Measurements from ENCODE around the gene ARID5B. TPM values are rescaled to one million over a fixed set of nuclear protein-coding genes. Genes with fewer than 3 reads are reported as not detected.
A peak's percentile ranks its signal among the peaks of the same experiment; 100 is the strongest.

Gene ARID5B
- total RNA-seq, 1 donor from 2014 or later: 36.9 TPM

DNA sequence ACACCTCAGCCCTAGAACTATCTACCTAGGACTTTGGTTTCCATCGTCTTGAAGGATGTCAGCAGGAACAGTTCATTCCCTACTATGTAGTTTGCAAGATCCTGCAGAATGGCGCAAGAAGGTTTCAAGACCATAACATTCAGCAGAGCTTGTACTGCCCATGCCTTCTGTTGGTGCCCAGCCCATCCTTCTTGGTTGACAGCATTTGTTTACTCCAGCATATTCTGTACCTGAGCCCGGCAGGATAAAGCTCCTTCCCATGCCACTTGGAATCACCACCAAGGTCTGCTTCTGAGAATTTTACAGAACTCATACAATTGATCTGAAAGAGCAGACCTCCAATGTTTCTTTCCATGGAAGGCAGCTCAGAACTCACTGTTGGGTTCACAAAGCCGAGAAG lies 150.8 kb downstream of the ARID5B start:
- no peak for DNase-seq (ENCODE audit: extremely low spot score, unreplicated experiment)
- H3K4me3 Mint-ChIP-seq: no peak overlapping the region
- peaks cover 58% of the 10 kb centered on the region for H3K4me1 Mint-ChIP-seq (ENCODE audit: unreplicated experiment)
- H3K27ac Mint-ChIP-seq: no peak overlapping the region
- no peaks in the 10 kb centered on the region for H3K27me3 Mint-ChIP-seq
- H3K9me3 Mint-ChIP-seq: no peaks in the 10 kb centered on the region
- H3K36me3 Mint-ChIP-seq: peaks cover 55% of the 10 kb centered on the region
- TF ChIP-seq, protein P1, sequence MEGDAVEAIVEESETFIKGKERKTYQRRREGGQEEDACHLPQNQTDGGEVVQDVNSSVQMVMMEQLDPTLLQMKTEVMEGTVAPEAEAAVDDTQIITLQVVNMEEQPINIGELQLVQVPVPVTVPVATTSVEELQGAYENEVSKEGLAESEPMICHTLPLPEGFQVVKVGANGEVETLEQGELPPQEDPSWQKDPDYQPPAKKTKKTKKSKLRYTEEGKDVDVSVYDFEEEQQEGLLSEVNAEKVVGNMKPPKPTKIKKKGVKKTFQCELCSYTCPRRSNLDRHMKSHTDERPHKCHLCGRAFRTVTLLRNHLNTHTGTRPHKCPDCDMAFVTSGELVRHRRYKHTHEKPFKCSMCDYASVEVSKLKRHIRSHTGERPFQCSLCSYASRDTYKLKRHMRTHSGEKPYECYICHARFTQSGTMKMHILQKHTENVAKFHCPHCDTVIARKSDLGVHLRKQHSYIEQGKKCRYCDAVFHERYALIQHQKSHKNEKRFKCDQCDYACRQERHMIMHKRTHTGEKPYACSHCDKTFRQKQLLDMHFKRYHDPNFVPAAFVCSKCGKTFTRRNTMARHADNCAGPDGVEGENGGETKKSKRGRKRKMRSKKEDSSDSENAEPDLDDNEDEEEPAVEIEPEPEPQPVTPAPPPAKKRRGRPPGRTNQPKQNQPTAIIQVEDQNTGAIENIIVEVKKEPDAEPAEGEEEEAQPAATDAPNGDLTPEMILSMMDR (conservative IDR thresholded peaks at IDR 0.05): no peak

GRCh38 chr10:62053860-62054259 lies 152.4 kb downstream of the ARID5B start:
- TF ChIP-seq, protein P1 (conservative IDR thresholded peaks at IDR 0.05): no peak
- Mint-ChIP-seq H3K9me3 (no peaks in the 10 kb centered on the region), H3K4me1 (ENCODE audit: unreplicated experiment) (peaks cover 53% of the 10 kb centered on the region), H3K27me3 (no peaks in the 10 kb centered on the region), H3K4me3 (no peak overlapping the region), H3K27ac (no peak overlapping the region), H3K36me3 (peaks cover 67% of the 10 kb centered on the region)
- no peak for DNase-seq (ENCODE audit: extremely low spot score, unreplicated experiment)

DNA sequence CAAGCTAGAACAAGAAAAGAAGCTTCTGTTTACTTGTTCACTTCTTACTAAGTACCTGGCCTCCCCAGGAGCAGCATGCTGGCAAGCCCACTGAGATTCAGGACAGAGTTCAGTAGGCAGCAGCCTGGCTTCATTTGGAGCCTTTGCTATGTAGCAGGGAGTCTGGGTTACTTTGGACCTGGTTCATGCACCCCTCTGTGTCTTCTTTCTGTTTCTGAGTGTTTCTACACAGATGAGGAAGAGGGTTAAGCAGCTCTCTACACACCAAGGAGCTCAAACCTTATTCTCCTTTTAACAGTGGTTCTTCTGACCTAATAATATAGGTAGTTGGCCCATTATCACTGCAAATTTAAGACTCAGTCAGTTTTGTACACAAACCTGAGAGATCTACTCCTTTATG lies 152.9 kb downstream of the ARID5B start:
- H3K36me3 Mint-ChIP-seq: peaks cover 70% of the 10 kb centered on the region
- TF ChIP-seq, protein P1 (conservative IDR thresholded peaks at IDR 0.05): no peak
- H3K27me3 Mint-ChIP-seq: no peaks in the 10 kb centered on the region
- H3K4me3 Mint-ChIP-seq: peak overlapping the region; percentile 39
- no peak overlapping the region for H3K27ac Mint-ChIP-seq
- no peaks in the 10 kb centered on the region for H3K9me3 Mint-ChIP-seq
- peaks cover 53% of the 10 kb centered on the region for H3K4me1 Mint-ChIP-seq (ENCODE audit: unreplicated experiment)
- no peak for DNase-seq (ENCODE audit: extremely low spot score, unreplicated experiment)

- Mint-ChIP-seq H3K4me3 (peak overlapping the region; percentile 39), H3K36me3 (peaks cover 70% of the 10 kb centered on the region), H3K27ac (no peak overlapping the region), H3K4me1 (ENCODE audit: unreplicated experiment) (peaks cover 53% of the 10 kb centered on the region), H3K9me3 (no peaks in the 10 kb centered on the region), H3K27me3 (no peaks in the 10 kb centered on the region)
- TF ChIP-seq, protein P1 (conservative IDR thresholded peaks at IDR 0.05): no peak
- no peak for DNase-seq (ENCODE audit: extremely low spot score, unreplicated experiment)
Measured at GRCh38 chr10:62054830-62055229, 153.3 kb downstream of the ARID5B start.

DNA sequence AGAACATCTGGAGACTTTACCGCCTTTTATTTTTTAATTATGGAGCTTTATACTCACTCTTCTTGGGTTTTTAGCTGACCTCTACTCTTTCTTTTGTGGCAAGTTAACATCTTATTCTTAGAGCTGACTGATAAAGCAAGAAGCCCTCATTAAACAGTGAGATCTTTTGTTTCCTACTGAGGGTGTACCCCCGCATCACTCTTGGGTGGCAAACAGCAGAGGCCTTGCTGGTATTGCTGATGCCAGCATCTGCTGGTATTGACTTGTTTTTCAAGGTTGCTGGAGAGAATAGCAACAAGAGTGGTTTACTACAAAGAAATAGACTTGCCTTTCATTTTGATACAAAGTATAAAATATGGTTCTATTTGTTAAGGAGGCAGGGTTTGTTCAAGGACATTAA lies 154.7 kb downstream of the ARID5B start:
- DNase-seq (ENCODE audit: extremely low spot score, unreplicated experiment): no peak
- peaks cover 5% of the 10 kb centered on the region for H3K9me3 Mint-ChIP-seq
- H3K4me3 Mint-ChIP-seq: no peak overlapping the region
- peaks cover 42% of the 10 kb centered on the region for H3K4me1 Mint-ChIP-seq (ENCODE audit: unreplicated experiment)
- TF ChIP-seq, protein P1 (conservative IDR thresholded peaks at IDR 0.05): no peak
- H3K27me3 Mint-ChIP-seq: no peaks in the 10 kb centered on the region
- H3K27ac Mint-ChIP-seq: no peak overlapping the region
- H3K36me3 Mint-ChIP-seq: peaks cover 74% of the 10 kb centered on the region

DNA sequence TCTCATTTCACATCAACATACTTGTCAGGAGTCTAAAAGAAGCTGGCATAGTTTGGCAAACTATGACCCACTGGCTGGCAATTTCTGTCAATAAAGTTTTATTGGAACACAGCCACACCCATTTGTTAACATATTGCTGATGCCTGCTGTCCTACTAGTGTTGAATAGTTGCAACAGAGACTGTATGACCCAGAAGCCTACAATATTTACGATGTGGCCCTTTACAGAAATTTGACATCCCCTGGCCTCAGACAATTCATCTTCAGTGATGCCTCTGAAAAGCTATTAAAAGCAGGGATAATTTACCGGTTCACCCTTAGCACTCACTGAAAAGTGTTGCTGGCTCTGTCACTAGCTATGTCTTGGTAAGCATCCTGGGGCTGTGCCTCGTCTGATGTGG lies 155.2 kb downstream of the ARID5B start:
- H3K9me3 Mint-ChIP-seq: peaks cover 6% of the 10 kb centered on the region
- H3K27me3 Mint-ChIP-seq: no peaks in the 10 kb centered on the region
- TF ChIP-seq, protein P1 (conservative IDR thresholded peaks at IDR 0.05): no peak
- DNase-seq (ENCODE audit: extremely low spot score, unreplicated experiment): no peak
- no peak overlapping the region for H3K27ac Mint-ChIP-seq
- H3K4me3 Mint-ChIP-seq: no peak overlapping the region
- peaks cover 37% of the 10 kb centered on the region for H3K4me1 Mint-ChIP-seq (ENCODE audit: unreplicated experiment)
- peaks cover 74% of the 10 kb centered on the region for H3K36me3 Mint-ChIP-seq
